Memory B cell (primary cell): Measurements from ENCODE around the gene MEX3A.
"Not testable (repeated sequence)": the region's sequence is repeated elsewhere in the genome, so short reads cannot be mapped to it uniquely, and the experiment has no call there.

Experiments
- ATAC-seq: fragments of 150-1000 bp; cut with Tn5 transposase; 2 replicates; pipeline ENCODE4 v1.10.0; 2021; ENCODE audit warnings: low read depth, mild to moderate bottlenecking, moderate library complexity
- DNase-seq, 2 donors: peaks; one replicate each; pipeline ENCODE4 v3.0.0; 2022; ENCODE audit warnings: low spot score in 2 of 2
- H3K27ac Mint-ChIP-seq: one replicate; pipeline ENCODE4 v1.8.0; 2022; ENCODE audit warnings: mild to moderate bottlenecking, moderate library complexity, mixed read lengths
- H3K27me3 Mint-ChIP-seq: one replicate; pipeline ENCODE4 v1.8.0; 2022; ENCODE audit warnings: mixed read lengths
- H3K36me3 Mint-ChIP-seq: one replicate; pipeline ENCODE4 v1.8.0; 2022; ENCODE audit warnings: mild to moderate bottlenecking, mixed read lengths
- H3K4me1 Mint-ChIP-seq: one replicate; pipeline ENCODE4 v1.8.0; 2022; ENCODE audit warnings: mixed read lengths
- H3K4me3 Mint-ChIP-seq: one replicate; pipeline ENCODE4 v1.8.0; 2022; ENCODE audit warnings: mild to moderate bottlenecking, moderate library complexity, mixed read lengths
- H3K9me3 Mint-ChIP-seq: one replicate; pipeline ENCODE4 v1.8.0; 2022; ENCODE audit warnings: mixed read lengths

Gene MEX3A

GRCh38 chr1:156053768-156054499 is 28.3 kb downstream of the MEX3A start, which contains the start of gene UBQLN4:
UBQLN4 (minus strand) TSS chr1:156053798; CDS start chr1:156053701, 97 bp downstream.
- no peaks in the 10 kb centered on the region for H3K9me3 Mint-ChIP-seq
- H3K27ac Mint-ChIP-seq = peak within 1 kb of the TSS; percentile 93
- peaks cover 9% of the 10 kb centered on the region for H3K36me3 Mint-ChIP-seq
- H3K4me3 Mint-ChIP-seq = peak within 1 kb of the TSS; percentile 92
- peaks cover 23% of the 10 kb centered on the region for H3K4me1 Mint-ChIP-seq
- DNase-seq (peak; percentile 76 to 89), ATAC-seq (peak; percentile 61)
- H3K27me3 Mint-ChIP-seq = no peaks in the 10 kb centered on the region

- no peaks in the 10 kb centered on the region for H3K27me3 Mint-ChIP-seq
- DNase-seq = peak; percentile 49 to 66
- ATAC-seq = peak; percentile 33
- peaks cover 12% of the 10 kb centered on the region for H3K36me3 Mint-ChIP-seq
- peak overlapping the region; percentile 92 for H3K4me3 Mint-ChIP-seq
- no peaks in the 10 kb centered on the region for H3K9me3 Mint-ChIP-seq
- H3K27ac Mint-ChIP-seq = peak overlapping the region; percentile 63
- peaks cover 23% of the 10 kb centered on the region for H3K4me1 Mint-ChIP-seq
Measured at GRCh38 chr1:156052862-156053767, 29.1 kb downstream of the MEX3A start.

GRCh38 chr1:156051011-156051725 is 31.1 kb downstream of the MEX3A start:
- DNase-seq (no peak), ATAC-seq (no peak)
- Mint-ChIP-seq H3K4me1 (peaks cover 18% of the 10 kb centered on the region), H3K4me3 (peak overlapping the region; percentile 3), H3K27ac (no peak overlapping the region), H3K27me3 (no peaks in the 10 kb centered on the region), H3K9me3 (no peaks in the 10 kb centered on the region), H3K36me3 (peaks cover 8% of the 10 kb centered on the region)

GRCh38 chr1:156050376-156050775 is 31.9 kb downstream of the MEX3A start:
- Mint-ChIP-seq H3K9me3 (no peaks in the 10 kb centered on the region), H3K4me1 (peaks cover 10% of the 10 kb centered on the region), H3K4me3 (no peak overlapping the region), H3K27me3 (no peaks in the 10 kb centered on the region), H3K36me3 (peaks cover 8% of the 10 kb centered on the region), H3K27ac (no peak overlapping the region)
- ATAC-seq = no peak
- no peak for DNase-seq

- H3K4me3 Mint-ChIP-seq = no peak overlapping the region
- DNase-seq (no peak), ATAC-seq (no peak)
- peaks cover 6% of the 10 kb centered on the region for H3K4me1 Mint-ChIP-seq
- H3K9me3 Mint-ChIP-seq = no peaks in the 10 kb centered on the region
- no peaks in the 10 kb centered on the region for H3K27me3 Mint-ChIP-seq
- no peak overlapping the region for H3K27ac Mint-ChIP-seq
- peaks cover 10% of the 10 kb centered on the region for H3K36me3 Mint-ChIP-seq
Measured at GRCh38 chr1:156048663-156049258, 33.5 kb downstream of the MEX3A start.

GRCh38 chr1:156045076-156045475 is 37.2 kb downstream of the MEX3A start:
- H3K9me3 Mint-ChIP-seq = no peaks in the 10 kb centered on the region
- no peak overlapping the region for H3K4me3 Mint-ChIP-seq
- H3K36me3 Mint-ChIP-seq = peaks cover 19% of the 10 kb centered on the region
- no peak overlapping the region for H3K27ac Mint-ChIP-seq
- ATAC-seq (no peak), DNase-seq (no peak)
- no peaks in the 10 kb centered on the region for H3K27me3 Mint-ChIP-seq
- H3K4me1 Mint-ChIP-seq = no peaks in the 10 kb centered on the region

GRCh38 chr1:156042828-156043227 is 39.4 kb downstream of the MEX3A start:
- no peak overlapping the region for H3K27ac Mint-ChIP-seq
- DNase-seq = no peak
- H3K36me3 Mint-ChIP-seq = peaks cover 14% of the 10 kb centered on the region

GRCh38 chr1:156034991-156035390 is 47.3 kb downstream of the MEX3A start:
- not testable (repeated sequence) for H3K27me3 Mint-ChIP-seq, H3K4me3 Mint-ChIP-seq, H3K4me1 Mint-ChIP-seq, H3K9me3 Mint-ChIP-seq, DNase-seq, ATAC-seq, H3K36me3 Mint-ChIP-seq, H3K27ac Mint-ChIP-seq

More at GRCh38 chr1:156042828-156043227, 39.4 kb downstream of the MEX3A start:
- Mint-ChIP-seq H3K4me3 (no peak overlapping the region), H3K27me3 (no peaks in the 10 kb centered on the region), H3K4me1 (no peaks in the 10 kb centered on the region), H3K9me3 (no peaks in the 10 kb centered on the region)
- no peak for ATAC-seq

GRCh38 chr1:156033011-156033410 is 49.3 kb downstream of the MEX3A start:
- H3K36me3 Mint-ChIP-seq = peaks cover 5% of the 10 kb centered on the region
- DNase-seq (no peak), ATAC-seq (no peak)
- H3K4me1 Mint-ChIP-seq = no peaks in the 10 kb centered on the region
- no peak overlapping the region for H3K27ac Mint-ChIP-seq
- H3K27me3 Mint-ChIP-seq = no peaks in the 10 kb centered on the region
- H3K9me3 Mint-ChIP-seq = no peaks in the 10 kb centered on the region
- H3K4me3 Mint-ChIP-seq = no peak overlapping the region

- peaks cover 4% of the 10 kb centered on the region for H3K27me3 Mint-ChIP-seq
- DNase-seq (no peak), ATAC-seq (no peak)
- H3K27ac Mint-ChIP-seq = no peak overlapping the region
- no peaks in the 10 kb centered on the region for H3K36me3 Mint-ChIP-seq
- no peak overlapping the region for H3K4me3 Mint-ChIP-seq
- no peaks in the 10 kb centered on the region for H3K9me3 Mint-ChIP-seq
- peaks cover 8% of the 10 kb centered on the region for H3K4me1 Mint-ChIP-seq
Measured at GRCh38 chr1:156026588-156026987, 55.7 kb downstream of the MEX3A start.

- peak; percentile 89 for ATAC-seq
- peaks cover 8% of the 10 kb centered on the region for H3K4me1 Mint-ChIP-seq
Measured at GRCh38 chr1:156025876-156026275, 56.4 kb downstream of the MEX3A start.

GRCh38 chr1:156024801-156025200 is 57.5 kb downstream of the MEX3A start:
- no peaks in the 10 kb centered on the region for H3K9me3 Mint-ChIP-seq

More at GRCh38 chr1:156025876-156026275, 56.4 kb downstream of the MEX3A start:
- peak in 1 of 2 donors; percentile 14 for DNase-seq
- no peak overlapping the region for H3K27ac Mint-ChIP-seq
- H3K4me3 Mint-ChIP-seq = no peak overlapping the region
- peaks cover 4% of the 10 kb centered on the region for H3K27me3 Mint-ChIP-seq
- no peaks in the 10 kb centered on the region for H3K9me3 Mint-ChIP-seq
- H3K36me3 Mint-ChIP-seq = no peaks in the 10 kb centered on the region

More at GRCh38 chr1:156024801-156025200, 57.5 kb downstream of the MEX3A start:
- ATAC-seq = no peak
- Mint-ChIP-seq H3K36me3 (no peaks in the 10 kb centered on the region), H3K27ac (no peak overlapping the region), H3K4me3 (no peak overlapping the region), H3K4me1 (peaks cover 13% of the 10 kb centered on the region), H3K27me3 (peaks cover 4% of the 10 kb centered on the region)
- DNase-seq = no peak
